Kidney epithelial cell (primary cell): ENCODE results near the gene NFRKB. TPM values are rescaled to one million over a fixed set of nuclear protein-coding genes. Genes with fewer than 3 reads are reported as not detected.
A peak's percentile ranks its signal among the peaks of the same experiment; 100 is the strongest.

Experiments used
- DNase-seq: peaks from one replicate; pipeline ENCODE4 v3.0.0-alpha.2; 2010; ENCODE audit warnings: low read depth
- H3K27me3 ChIP-seq: 2 replicates; pipeline ENCODE4 v1.6.0; 2011; ENCODE audit warnings: low read length; ENCODE audit not compliant: control insufficient read depth, insufficient read depth
- H3K36me3 ChIP-seq: 2 replicates; pipeline ENCODE4 v1.5.1; 2011; ENCODE audit warnings: low read length; ENCODE audit not compliant: control insufficient read depth, insufficient read depth
- H3K4me3 ChIP-seq: 2 replicates; pipeline ENCODE4 v1.5.1; 2011; ENCODE audit warnings: low read depth, mild to moderate bottlenecking, control low read depth, low read length
- CTCF ChIP-seq: IDR thresholded peaks from 2 replicates; pipeline ENCODE4 v1.5.1; 2011; ENCODE audit warnings: mild to moderate bottlenecking, moderate library complexity, low read length, control low read depth, inconsistent platforms; ENCODE audit not compliant: insufficient read depth, poor library complexity, severe bottlenecking
- total RNA-seq: library from RNA; depleted of rRNA; stranded (reverse); fragments of >200 nt; gene quantifications from 2 replicates; pipeline ENCODE4 v1.2.3, GENCODE V29; 2015

NFRKB gene
- 30.1 and 31.7 TPM in 2 replicates for total RNA-seq

- peak within 1 kb of the TSS; percentile 95 for H3K4me3 ChIP-seq
- no peak for TF ChIP-seq CTCF
- H3K36me3 ChIP-seq: no peaks in the 10 kb centered on the region
- H3K27me3 ChIP-seq: no peaks in the 10 kb centered on the region
- DNase-seq: no peak
These were observed at the start of gene NFRKB for GRCh38 chr11:129895126-129896041. TSS of gene NFRKB (minus strand) at chr11:129895578. CDS start at chr11:129892849, 2,729 bp downstream.

- H3K4me3 ChIP-seq: no peak overlapping the region
- DNase-seq: no peak
- TF ChIP-seq CTCF: no peak
- no peaks in the 10 kb centered on the region for H3K36me3 ChIP-seq
- H3K27me3 ChIP-seq: no peaks in the 10 kb centered on the region
These were observed 49.3 kb upstream of the NFRKB start for GRCh38 chr11:129944696-129945095.

GRCh38 chr11:129943036-129943435, 47.7 kb upstream of the NFRKB start:
- no peaks in the 10 kb centered on the region for H3K36me3 ChIP-seq
- TF ChIP-seq CTCF: no peak
- no peaks in the 10 kb centered on the region for H3K27me3 ChIP-seq
- no peak for DNase-seq
- H3K4me3 ChIP-seq: no peak overlapping the region

- no peak overlapping the region for H3K4me3 ChIP-seq
- no peak for DNase-seq
- TF ChIP-seq CTCF: no peak
- no peaks in the 10 kb centered on the region for H3K36me3 ChIP-seq
- H3K27me3 ChIP-seq: no peaks in the 10 kb centered on the region
These were observed 44.1 kb upstream of the NFRKB start for GRCh38 chr11:129939510-129939909.

- H3K27me3 ChIP-seq: no peaks in the 10 kb centered on the region
- no peak overlapping the region for H3K4me3 ChIP-seq
- TF ChIP-seq CTCF: no peak
These were observed 43.4 kb upstream of the NFRKB start for GRCh38 chr11:129938764-129939163.

More at GRCh38 chr11:129938764-129939163, 43.4 kb upstream of the NFRKB start:
- no peak for DNase-seq
- no peaks in the 10 kb centered on the region for H3K36me3 ChIP-seq
